ENCODE measurements around the gene BLCAP. TPM values are rescaled to one million over a fixed set of nuclear protein-coding genes. Genes with fewer than 3 reads are reported as not detected.

The BLCAP gene
- total RNA-seq, 1 experiment from 2014 or later: 99.9 TPM

DNA sequence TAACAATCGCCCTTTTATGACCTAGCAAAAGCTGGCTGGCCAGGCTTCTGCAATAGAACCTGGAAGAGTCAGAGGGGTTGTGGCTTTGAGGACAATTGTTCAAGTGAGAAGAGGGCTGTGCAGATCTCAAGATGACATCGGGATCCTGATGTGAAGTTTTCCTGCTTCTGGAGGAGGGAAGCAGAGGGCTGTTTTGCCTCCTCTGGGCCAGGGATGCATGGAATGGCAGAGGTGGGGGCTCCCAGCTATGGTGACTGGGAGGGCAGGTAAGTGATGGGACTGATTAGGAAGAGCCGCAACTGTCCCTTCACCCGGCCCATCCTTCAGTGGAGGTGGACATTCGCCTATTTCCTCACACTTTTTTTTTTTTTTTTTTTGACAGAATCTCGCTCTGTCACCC is 43.4 kb upstream of the BLCAP start:
- Histone ChIP-seq H3K27ac (no peak overlapping the region), H3K4me2 (no peak overlapping the region), H2AFZ (no peak overlapping the region), H3K36me3 (ENCODE audit: low read depth) (no peaks in the 10 kb centered on the region), H3K4me1 (replicated peaks; ENCODE audit: insufficient read depth) (no peaks in the 10 kb centered on the region), H3K27me3 (ENCODE audit: insufficient read depth, low read depth) (peaks cover 71% of the 10 kb centered on the region), H3F3A (ENCODE audit: insufficient read depth, low read depth) (no peaks in the 10 kb centered on the region), H4K20me1 (ENCODE audit: insufficient read depth) (no peaks in the 10 kb centered on the region), H3K9me2 (ENCODE audit: insufficient read depth) (no peaks in the 10 kb centered on the region), H3K79me2 (ENCODE audit: low read depth) (no peaks in the 10 kb centered on the region), H3K9me3 (ENCODE audit: insufficient read depth, low read depth) (no peaks in the 10 kb centered on the region), H3K4me3 (no peak overlapping the region)
- DNase-seq: no peak
- intact Hi-C loops (cut with micrococcal nuclease; ENCODE audit: unreplicated experiment): no loop called here
- no TSS peak for BruUV-seq (replicated peaks)
- ChIA-PET POLR2A (ENCODE audit: unreplicated experiment) (no interaction called here), CTCF (no interaction called here)
- TF ChIP-seq EZH2 (IDR thresholded peaks at IDR 0.05; ENCODE audit: low read depth): no peak
- TF ChIP-seq, protein P1, sequence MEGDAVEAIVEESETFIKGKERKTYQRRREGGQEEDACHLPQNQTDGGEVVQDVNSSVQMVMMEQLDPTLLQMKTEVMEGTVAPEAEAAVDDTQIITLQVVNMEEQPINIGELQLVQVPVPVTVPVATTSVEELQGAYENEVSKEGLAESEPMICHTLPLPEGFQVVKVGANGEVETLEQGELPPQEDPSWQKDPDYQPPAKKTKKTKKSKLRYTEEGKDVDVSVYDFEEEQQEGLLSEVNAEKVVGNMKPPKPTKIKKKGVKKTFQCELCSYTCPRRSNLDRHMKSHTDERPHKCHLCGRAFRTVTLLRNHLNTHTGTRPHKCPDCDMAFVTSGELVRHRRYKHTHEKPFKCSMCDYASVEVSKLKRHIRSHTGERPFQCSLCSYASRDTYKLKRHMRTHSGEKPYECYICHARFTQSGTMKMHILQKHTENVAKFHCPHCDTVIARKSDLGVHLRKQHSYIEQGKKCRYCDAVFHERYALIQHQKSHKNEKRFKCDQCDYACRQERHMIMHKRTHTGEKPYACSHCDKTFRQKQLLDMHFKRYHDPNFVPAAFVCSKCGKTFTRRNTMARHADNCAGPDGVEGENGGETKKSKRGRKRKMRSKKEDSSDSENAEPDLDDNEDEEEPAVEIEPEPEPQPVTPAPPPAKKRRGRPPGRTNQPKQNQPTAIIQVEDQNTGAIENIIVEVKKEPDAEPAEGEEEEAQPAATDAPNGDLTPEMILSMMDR (conservative IDR thresholded peaks at IDR 0.05): no peak

DNA sequence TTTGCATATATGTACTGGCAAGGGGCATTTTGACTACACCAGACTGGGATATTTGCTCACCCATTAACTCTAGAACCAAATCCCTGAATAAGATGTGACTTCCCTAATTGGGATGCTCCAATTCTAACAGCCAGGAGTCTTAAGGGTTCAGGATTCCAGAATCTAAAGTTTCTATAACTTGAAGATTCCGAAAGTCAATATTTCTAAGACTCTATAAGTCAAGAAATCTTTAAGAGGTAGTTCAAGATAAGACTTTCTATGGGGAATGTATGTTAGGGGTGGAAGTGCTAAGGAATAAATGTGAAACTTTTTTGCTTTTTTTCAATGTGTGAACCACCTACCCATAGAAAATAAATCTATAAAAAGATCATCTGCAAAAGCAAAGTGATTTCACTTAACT is 42.7 kb upstream of the BLCAP start:
- BruUV-seq (replicated peaks): no TSS peak
- ChIA-PET CTCF (no interaction called here), POLR2A (ENCODE audit: unreplicated experiment) (no interaction called here)
- Histone ChIP-seq H3F3A (ENCODE audit: insufficient read depth, low read depth) (no peaks in the 10 kb centered on the region), H2AFZ (no peak overlapping the region), H4K20me1 (ENCODE audit: insufficient read depth) (no peaks in the 10 kb centered on the region), H3K4me3 (no peak overlapping the region), H3K9me2 (ENCODE audit: insufficient read depth) (no peaks in the 10 kb centered on the region), H3K27me3 (ENCODE audit: insufficient read depth, low read depth) (peaks cover 67% of the 10 kb centered on the region), H3K4me1 (replicated peaks; ENCODE audit: insufficient read depth) (no peaks in the 10 kb centered on the region), H3K9me3 (ENCODE audit: insufficient read depth, low read depth) (no peaks in the 10 kb centered on the region), H3K36me3 (ENCODE audit: low read depth) (no peaks in the 10 kb centered on the region), H3K4me2 (no peak overlapping the region), H3K79me2 (ENCODE audit: low read depth) (no peaks in the 10 kb centered on the region), H3K27ac (no peak overlapping the region)
- intact Hi-C loops (cut with micrococcal nuclease; ENCODE audit: unreplicated experiment): no loop called here
- TF ChIP-seq, protein P1 (conservative IDR thresholded peaks at IDR 0.05): no peak
- TF ChIP-seq EZH2 (IDR thresholded peaks at IDR 0.05; ENCODE audit: low read depth): no peak
- no peak for DNase-seq

DNA sequence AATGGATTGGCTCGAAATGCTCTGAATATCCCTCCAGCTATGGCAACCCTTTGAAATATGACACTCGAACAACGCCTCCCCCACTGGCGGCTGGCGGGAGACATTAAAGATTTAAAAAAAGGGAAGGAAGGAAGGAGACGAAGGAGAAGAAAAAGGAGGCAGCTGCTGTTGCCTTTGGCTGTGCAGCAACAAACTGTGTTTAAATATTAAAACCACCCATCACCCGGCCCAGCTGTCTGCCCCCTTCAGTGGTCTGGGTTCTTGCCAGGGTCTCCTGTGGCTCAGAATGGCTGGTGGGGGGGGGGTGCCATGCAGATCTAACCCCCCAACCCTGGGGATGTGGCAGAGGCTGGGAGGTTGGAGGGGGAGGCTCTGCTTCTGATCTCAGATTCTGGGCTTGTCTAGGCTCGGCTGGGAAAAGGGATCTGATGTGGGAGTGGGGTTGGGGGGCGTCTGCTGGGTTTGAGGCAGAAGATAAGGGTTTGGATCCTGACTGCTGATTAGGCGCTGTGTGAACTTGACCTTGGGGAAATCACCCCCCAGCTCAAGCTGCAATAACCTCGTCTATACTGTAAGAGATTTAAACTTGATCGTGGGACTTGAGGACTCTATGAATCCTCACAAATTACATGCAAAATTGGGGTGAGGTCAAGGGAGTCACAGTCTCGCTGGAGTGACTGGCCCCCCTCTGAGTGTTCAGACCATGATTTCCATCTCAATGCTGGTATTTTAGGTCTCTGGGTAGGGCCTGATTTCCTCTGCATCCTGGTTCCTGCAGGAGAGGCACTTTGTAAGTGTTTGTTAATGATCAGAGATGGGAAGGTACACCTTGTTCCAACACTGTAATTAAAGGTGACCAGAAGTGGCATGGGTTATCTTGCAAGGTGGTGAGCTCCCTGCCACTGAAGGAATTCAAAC is 40.3 kb upstream of the BLCAP start:
- TF ChIP-seq, protein P1 (conservative IDR thresholded peaks at IDR 0.05): no peak
- no peak for TF ChIP-seq EZH2 (IDR thresholded peaks at IDR 0.05; ENCODE audit: low read depth)
- intact Hi-C loops (cut with micrococcal nuclease; ENCODE audit: unreplicated experiment): loop anchor here (10.0 kb wide), 2 partner anchors 337 to 597 kb away; partner anchors contain the start of genes TGM2 and VSTM2L
- Histone ChIP-seq H3K27me3 (ENCODE audit: insufficient read depth, low read depth) (peaks cover 76% of the 10 kb centered on the region), H3K27ac (no peak overlapping the region), H3K9me3 (ENCODE audit: insufficient read depth, low read depth) (no peaks in the 10 kb centered on the region), H3K4me3 (no peak overlapping the region), H3F3A (ENCODE audit: insufficient read depth, low read depth) (no peaks in the 10 kb centered on the region), H4K20me1 (ENCODE audit: insufficient read depth) (peaks cover 4% of the 10 kb centered on the region; the same call in 1 of the 2 replicates), H3K4me1 (replicated peaks; ENCODE audit: insufficient read depth) (no peaks in the 10 kb centered on the region), H3K79me2 (ENCODE audit: low read depth) (no peaks in the 10 kb centered on the region), H3K9me2 (ENCODE audit: insufficient read depth) (no peaks in the 10 kb centered on the region), H3K4me2 (no peak overlapping the region), H2AFZ (no peak overlapping the region), H3K36me3 (ENCODE audit: low read depth) (no peaks in the 10 kb centered on the region)
- POLR2A ChIA-PET (ENCODE audit: unreplicated experiment): interaction anchor here (0.6 kb wide), 1 partner anchor 60 kb away, joined by 5 read pairs; no protein-coding TSS in a partner anchor
- DNase-seq: no peak
- no TSS peak for BruUV-seq (replicated peaks)
- CTCF ChIA-PET: no interaction called here

All from PC-9 (cell line).